ENCODE data around the gene PCCA.
A peak's percentile ranks its signal among the peaks of the same experiment; 100 is the strongest.
"Not testable (repeated sequence)": the region's sequence is repeated elsewhere in the genome, so short reads cannot be mapped to it uniquely, and the experiment has no call there.

PCCA gene

DNA sequence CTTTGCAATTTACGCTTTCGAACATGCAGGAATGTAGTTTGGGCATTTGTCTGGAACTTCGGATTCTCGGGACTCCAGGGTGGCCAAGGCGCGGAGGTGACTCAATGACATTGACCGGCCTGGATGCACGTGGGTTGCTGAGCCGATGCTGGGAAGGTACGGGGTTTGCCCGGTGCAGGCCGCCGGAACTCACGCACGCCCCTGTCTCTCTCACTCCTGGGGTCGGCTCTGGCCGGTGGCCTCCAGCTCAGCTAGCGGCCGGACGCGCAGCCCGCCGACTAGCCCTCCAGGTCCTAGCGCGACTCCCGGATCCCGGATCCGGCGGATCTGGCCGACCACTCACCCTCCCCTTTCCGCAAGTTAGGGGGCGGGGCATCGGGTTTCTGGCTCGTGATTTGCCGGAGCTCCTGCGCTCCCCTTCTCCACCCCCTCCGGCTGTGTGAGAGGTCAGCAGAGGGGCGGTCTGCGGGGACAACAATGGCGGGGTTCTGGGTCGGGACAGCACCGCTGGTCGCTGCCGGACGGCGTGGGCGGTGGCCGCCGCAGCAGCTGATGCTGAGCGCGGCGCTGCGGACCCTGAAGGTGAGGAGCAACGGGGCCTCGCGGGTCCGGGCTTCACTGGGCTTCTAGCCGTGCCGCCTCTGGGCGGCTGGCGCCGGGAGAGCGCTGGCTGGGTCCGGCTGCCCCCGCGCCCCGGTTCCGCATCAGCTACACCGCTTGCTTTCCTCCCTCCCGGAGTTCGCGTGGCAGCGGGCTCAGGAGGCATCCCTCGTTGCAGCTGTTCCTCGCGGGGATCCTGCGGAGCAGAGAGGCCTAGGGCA is at the start of gene PCCA:
TSS of gene PCCA (plus strand) at position 450 of the 821 bp plus-strand sequence. CDS start at position 478, 28 bp downstream.
- FAIRE-seq (peak; percentile 64), DNase-seq (ENCODE audit: low spot score) (peak; percentile 79)

GRCh38 chr13:100039740-100040139 is 49.2 kb upstream of the PCCA start:
- DNase-seq (ENCODE audit: low spot score) (no peak), FAIRE-seq (no peak)

DNA sequence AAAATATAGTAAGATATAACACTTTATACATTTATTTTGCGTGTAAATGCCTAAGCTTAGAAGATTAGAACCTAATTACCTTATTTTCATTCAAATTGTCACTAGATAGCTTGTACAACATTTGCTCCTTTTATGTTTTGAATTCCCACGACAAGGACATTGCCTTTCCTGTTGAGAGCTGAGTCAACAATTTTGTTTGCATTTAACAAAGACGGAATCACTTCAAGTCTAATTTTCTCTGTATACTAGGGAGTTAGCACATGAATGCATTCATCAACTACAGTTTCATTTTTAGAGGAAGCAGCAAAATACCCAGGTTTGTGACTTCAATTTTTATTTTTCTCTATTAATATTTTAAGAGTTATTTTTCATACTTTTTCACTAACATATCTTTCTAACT is 48.7 kb upstream of the PCCA start:
- DNase-seq (ENCODE audit: low spot score): no peak
- FAIRE-seq: no peak

- FAIRE-seq: no peak
- no peak for DNase-seq (ENCODE audit: low spot score)
Measured at GRCh38 chr13:100044936-100045335, 44.0 kb upstream of the PCCA start.

DNA sequence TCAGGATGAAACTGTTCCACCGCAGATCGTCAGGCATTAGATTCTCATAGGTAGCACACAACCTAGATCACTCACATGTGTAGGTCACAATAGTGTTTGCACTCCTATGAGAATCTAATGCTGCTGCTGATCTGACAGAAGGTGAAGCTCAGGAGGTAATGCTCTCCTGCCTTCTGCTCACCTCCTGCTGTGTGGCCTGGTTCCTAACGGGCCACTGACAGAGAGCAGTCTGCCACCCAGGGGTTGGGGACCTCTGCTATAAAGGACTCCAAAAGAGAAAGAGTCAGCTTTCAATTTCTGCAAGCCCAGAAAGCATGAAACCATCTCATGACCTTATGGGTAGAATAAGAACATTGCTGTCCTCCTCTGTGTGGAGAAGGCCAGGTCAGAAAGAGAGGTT is 43.5 kb upstream of the PCCA start:
- FAIRE-seq (no peak), DNase-seq (ENCODE audit: low spot score) (no peak)

DNA sequence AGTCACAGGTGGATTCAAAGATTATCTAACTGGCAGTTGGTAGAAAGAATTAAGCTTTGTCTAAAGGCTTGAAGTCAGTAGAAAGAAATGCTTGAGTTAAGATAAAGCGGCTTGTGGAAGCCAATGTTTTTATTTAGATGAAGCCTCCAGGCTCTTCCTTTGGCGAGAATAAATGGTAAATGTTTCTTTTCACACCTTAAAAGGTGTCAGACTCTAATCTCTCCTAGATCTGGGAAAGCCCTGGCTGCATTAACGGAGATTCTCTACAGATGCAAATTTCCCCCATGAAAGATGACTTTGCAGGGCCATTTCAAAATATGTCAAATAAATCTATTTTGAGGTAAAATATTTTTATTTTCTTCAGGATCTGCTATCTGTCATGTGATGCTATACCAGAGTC is 37.8 kb upstream of the PCCA start:
- DNase-seq (ENCODE audit: low spot score): no peak
- FAIRE-seq: no peak

DNA sequence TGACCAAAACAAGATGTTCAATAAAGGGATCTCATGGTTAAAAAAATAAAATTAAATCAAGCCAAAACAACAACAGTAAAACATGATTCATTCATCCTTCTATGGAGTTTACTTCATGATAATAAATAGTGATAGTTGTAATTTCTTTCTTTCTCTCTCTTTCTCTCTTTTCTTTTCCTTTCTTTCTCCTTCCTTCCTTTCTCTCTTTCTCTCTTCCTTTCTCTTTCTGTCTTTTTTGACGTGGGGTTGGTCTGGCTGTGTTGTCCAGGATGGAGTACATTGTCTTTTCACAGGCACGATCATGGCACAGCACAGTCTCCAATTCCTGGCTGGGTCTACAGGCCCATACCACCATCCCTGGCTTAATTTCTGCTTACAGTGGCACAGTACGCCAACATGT is 29.1 kb upstream of the PCCA start:
- no peak for DNase-seq (ENCODE audit: low spot score)
- no peak for FAIRE-seq

DNA sequence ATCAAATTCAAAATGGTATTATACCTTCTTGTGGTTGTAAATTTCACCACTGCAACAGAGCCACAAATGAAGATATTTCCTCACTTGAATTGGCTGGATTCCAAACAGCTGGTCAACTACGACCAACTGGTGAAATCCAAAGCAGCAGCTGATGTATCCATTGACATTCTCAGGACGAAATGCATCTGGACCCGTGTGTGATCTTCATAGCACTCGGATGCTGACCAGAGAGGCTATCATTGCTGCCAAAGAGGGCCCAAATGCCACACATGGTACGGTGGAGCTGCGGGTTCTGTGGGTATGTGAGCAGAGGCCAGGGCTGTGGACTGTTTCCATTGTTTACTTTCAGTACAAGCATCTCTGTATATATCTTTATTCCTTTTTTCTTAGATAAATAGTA is 25.6 kb upstream of the PCCA start:
- no peak for FAIRE-seq
- DNase-seq (ENCODE audit: low spot score): no peak

GRCh38 chr13:100063906-100064305 is 25.0 kb upstream of the PCCA start:
- DNase-seq (ENCODE audit: low spot score) (no peak), FAIRE-seq (no peak)

DNA sequence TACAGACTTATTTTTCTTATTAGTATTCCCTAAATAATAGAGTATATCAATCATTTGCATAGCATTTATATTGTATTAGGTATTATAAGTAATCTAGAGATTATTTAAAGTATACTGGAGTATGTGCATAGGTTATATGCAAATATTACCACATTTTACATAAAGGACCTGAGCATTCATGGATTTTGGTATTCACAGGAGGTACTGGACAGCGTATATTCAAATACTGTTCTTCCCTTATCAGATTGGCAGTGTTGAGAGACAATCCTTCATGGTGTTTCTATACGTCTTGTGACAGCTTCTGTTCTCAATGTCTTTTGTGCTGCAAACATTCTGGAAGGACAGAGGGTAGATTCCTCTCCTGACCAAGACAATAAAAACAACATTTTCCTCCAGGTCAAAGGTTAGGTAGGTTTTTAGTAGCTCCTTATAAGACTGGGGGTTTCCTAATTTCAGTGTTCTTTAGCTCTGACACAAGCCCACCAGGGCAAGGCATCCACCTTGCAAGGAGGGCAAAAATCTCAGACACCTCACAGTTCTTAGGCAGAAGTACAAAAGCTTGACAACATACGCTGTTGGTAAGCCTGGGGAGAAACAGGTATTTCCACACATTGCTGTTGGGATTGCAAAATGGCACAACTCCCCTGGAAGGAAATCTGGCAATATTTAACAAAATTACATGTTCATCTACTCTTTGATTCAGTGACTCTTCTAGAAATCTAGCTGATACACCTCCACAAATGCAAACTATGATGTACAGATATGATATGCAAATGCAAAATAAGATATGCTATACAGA is 20.6 kb upstream of the PCCA start:
- no peak for FAIRE-seq

GRCh38 chr13:100069278-100069677 is 19.6 kb upstream of the PCCA start:
- DNase-seq (ENCODE audit: low spot score) (no peak), FAIRE-seq (no peak)

More for the DNA sequence above, 20.6 kb upstream of the PCCA start:
- no peak for DNase-seq (ENCODE audit: low spot score)

DNA sequence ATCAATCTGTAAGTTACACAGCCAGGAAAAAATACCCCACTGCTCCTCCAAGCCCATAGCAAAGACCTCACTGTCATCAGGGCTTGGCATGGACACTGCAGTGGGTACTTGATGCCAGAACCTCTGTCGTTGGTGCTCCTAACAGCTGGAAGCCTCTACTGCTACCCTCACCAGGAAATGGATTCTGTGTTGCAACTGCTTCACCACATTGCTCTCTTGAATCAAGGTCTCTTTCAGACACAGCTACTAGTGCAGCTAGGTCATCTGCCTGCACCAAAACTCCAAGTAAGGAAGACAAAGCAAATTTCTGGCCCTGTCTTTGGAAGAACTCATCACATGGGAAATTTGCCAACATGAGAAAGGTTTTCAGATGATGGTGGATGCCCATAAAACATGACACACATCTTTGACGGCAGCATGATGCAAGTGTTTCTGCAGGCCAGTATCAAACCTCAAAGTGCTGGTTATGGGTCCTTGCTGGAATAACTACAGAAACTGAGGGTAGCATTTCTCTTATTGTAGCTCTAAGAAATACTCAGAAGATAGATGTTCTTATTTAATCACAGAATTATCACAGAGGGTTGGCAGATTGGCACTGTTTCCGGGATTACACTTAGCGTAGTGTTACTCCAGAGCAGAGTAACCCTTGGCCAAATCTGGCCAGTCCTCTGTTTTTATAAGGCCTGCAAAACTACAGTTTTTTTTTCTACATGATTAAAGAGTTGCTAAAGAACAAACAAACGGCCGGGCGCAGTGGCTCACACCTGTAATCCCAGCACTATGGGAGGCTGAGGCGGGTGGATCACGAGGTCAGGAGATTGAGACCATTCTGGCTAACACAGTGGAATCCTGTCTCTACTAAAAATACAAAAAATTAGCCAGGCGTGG is 12.9 kb upstream of the PCCA start:
- FAIRE-seq (no peak), DNase-seq (ENCODE audit: low spot score) (no peak)

DNA sequence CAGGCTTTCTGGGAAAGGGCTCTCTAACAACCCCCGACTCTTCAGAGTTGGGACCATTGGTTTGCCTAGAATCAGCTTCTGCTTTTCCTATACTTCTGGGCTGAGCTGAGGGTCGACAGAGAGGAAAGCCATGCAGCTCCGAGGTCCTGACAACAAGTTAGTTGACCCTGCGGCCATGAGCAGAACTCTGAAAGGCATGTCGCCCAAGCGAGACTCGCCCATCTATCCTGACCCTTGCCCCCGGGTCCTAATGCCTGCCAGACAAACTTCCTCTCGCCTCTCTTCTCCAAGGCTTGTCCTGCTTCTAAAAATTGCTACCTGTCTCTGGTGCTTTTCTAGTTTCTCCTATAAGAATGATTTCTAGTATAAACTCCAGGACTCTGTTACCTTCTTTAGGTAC is 9.9 kb upstream of the PCCA start:
- not testable (repeated sequence) for DNase-seq (ENCODE audit: low spot score); FAIRE-seq

DNA sequence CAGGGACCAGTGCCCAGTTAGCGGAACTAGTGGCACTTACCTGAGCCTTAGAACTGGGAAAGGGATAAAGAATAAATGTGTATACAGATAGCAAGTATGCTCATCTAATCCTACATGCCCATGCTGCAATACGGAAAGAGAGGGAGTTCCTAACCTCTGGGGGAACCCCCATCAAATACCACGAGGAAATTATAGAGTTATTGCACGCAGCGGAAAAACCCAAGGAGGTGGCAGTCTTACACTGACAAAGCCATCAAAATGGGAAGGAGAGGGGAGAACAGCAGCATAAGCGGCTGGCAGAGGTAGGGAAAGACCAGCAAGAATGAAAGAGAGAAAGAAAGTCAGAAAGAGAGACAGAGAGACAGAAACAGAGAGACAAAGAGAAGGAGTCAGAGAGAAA is 5.5 kb upstream of the PCCA start:
- DNase-seq (ENCODE audit: low spot score): not testable (repeated sequence)

GRCh38 chr13:100088273-100088643 is 635 bp upstream of the PCCA start:
- FAIRE-seq (no peak), DNase-seq (ENCODE audit: low spot score) (no peak)

More for the DNA sequence above, 5.5 kb upstream of the PCCA start:
- FAIRE-seq: not testable (repeated sequence)

- no peak for DNase-seq (ENCODE audit: low spot score)
- no peak for FAIRE-seq
Measured at GRCh38 chr13:100089465-100090032, 656 bp downstream of the PCCA start.

DNA sequence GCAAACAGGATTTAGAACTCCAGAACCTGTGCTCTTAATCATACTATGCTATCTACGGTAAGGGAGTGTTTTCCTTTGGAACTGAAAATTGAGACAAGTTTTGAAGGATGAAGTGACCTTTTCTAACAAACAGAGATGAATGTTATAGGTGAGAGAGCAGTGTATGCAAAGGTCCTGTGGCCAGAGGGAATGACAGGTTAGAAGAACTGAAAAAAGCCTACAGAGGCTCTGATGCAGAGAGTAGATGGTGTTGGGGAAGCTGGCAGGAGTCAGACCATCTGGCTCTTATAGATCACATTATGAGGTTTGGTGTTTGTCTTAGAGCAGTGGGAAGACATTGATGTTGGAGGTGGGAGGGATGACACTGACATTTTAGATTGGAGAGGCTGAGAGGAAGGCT is 2.0 kb downstream of the PCCA start:
- DNase-seq (ENCODE audit: low spot score): no peak
- no peak for FAIRE-seq

DNA sequence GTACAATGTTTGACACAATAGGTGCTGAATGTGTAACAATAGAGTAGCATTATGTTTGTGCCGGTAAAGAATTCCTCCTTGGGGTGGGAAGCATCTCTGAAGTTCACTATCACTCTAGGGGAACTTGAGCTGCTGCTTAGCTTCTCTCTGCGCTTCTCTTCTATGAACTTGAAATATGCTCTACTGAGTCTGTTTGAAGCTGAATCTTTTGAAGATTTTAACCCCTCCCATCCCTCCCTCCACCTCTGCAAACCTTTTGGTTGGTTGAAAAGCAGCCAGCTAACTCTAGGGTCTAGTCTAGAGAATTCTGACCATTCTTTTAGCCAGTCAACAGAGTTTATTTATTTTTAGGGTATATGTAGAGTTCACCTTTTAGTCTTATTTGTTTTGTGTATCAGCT is 2.5 kb downstream of the PCCA start:
- DNase-seq (ENCODE audit: low spot score): no peak
- no peak for FAIRE-seq

- DNase-seq (ENCODE audit: low spot score); FAIRE-seq: not testable (repeated sequence)
Measured at GRCh38 chr13:100092273-100092672, 3.4 kb downstream of the PCCA start.

GRCh38 chr13:100095498-100095897 is 6.6 kb downstream of the PCCA start:
- no peak for DNase-seq (ENCODE audit: low spot score)
- FAIRE-seq: no peak

DNA sequence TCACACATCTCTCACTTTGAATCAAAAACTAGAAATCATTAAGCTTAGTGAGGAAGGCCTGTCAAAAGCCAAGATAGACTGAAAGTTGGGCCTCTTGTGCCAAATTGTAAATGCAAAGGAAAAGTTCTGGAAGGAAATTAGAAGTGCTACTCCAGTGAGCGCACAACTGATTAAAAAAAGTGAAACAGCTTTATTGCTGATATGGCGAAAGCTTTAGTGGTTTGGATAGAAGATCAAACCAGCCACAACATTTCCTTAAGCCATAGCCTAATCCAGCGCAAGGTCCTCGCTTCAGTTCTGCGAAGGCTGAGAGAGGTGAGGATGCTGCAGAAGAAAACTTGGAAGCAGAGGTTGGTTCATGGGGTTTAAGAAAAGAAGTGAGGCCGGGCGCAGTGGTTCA is 7.6 kb downstream of the PCCA start:
- DNase-seq (ENCODE audit: low spot score) (no peak), FAIRE-seq (no peak)

All from RCC 7860 (cell line).